DOHH2 (cell line): Measurements from ENCODE around the gene PREPL.

ENCODE experiments used
- CTCF ChIP-seq: fragments of 200-600 bp; sonication (generic); IDR thresholded peaks from one replicate; pipeline ENCODE4 v1.5.1; 2014; ENCODE audit warnings: antibody characterized with exemption, mild to moderate bottlenecking, low read depth, low read length; ENCODE audit not compliant: poor library complexity, severe bottlenecking
- EZH2phosphoT487 ChIP-seq: fragments of 200-600 bp; sonication (generic); IDR thresholded peaks from 2 replicates; pipeline ENCODE4 v1.6.1; 2017; ENCODE audit warnings: borderline replicate concordance, mild to moderate bottlenecking, antibody characterized with exemption, low read length, moderate library complexity, mixed read lengths

GRCh38 chr2:44324971-44325426 is 36.3 kb downstream of the PREPL start:
- TF ChIP-seq CTCF (no peak), EZH2phosphoT487 (no peak)
